CD4-positive, alpha-beta T cell treated with Interleukin-4 for 4 hours (primary cell): ENCODE data around the gene TLE4.
A peak's percentile ranks its signal among the peaks of the same experiment; 100 is the strongest.

Experiments used
- DNase-seq: peaks from one replicate; pipeline ENCODE4 v3.0.0-alpha.2; 2020

The TLE4 gene

GRCh38 chr9:79571309-79572031, at the start of gene TLE4:
TSS of gene TLE4 (plus strand) at chr9:79571965. CDS start at chr9:79572791, 826 bp downstream.
- DNase-seq, result peak; percentile 100

DNA sequence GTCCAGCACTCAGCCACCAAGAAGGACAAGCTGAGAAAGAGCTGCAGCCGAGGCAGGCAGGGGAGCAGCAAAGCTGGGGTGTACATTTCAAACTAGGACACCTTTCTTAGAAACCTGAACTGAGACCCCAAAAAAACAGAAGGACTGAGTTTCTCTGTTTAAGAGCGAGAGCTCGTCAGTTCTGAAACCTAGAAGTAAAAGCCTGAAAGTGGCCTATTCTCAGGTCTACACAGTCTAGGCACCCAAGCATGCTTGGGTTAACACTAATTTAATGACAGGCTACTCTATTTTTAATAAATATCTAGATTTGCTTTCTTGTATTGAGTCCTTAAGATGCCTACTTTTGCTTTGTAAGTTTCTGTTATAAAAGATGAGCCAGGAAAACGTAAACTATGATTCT, 49.0 kb upstream of the TLE4 start:
- no peak for DNase-seq

DNA sequence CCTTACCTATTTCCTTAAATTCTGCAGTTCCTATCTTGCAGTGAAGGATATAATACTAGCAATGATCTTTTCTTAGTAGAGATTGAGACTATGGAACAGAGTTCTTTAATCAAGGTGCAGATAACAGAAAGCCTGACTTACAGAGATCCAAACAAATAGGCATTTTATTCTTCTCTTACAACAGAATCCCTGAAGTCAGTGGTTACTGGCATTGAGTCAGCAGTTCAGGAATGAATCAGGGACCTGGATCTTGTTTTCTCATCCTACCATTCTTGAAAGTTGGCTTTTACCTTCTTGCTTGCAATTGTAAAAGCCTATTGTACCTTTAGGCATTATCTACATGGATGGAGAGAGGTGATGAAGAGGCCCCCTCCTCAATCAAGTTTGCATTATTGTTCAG, 47.5 kb upstream of the TLE4 start:
- no peak for DNase-seq

GRCh38 chr9:79526149-79526672, 45.6 kb upstream of the TLE4 start:
- DNase-seq, result no peak

- no peak for DNase-seq
Observed at GRCh38 chr9:79535534-79535933, 36.2 kb upstream of the TLE4 start.

DNA sequence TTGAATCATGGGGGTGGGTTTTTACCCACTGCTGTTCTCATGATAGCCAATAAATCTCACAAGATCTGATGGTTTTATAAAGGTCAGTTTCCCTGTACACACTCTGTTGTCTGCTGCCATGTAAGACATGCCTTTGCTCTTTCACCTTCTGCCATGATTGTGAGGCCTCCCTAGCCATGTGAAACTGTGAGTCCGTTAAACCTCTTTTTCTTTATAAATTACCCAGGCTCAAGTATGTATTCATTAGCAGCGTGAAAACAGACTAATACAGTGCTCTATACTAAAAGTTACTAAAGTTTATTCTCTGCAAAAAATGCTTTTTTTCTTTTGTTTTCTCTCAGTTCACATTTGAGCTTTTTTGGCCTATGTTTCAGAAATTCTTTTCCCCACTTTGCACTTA, 33.9 kb upstream of the TLE4 start:
- DNase-seq, result no peak

- no peak for DNase-seq
Observed at GRCh38 chr9:79542735-79543620, 28.8 kb upstream of the TLE4 start.

- DNase-seq, result peak; percentile 13
Observed at GRCh38 chr9:79544375-79544774, 27.4 kb upstream of the TLE4 start.

DNA sequence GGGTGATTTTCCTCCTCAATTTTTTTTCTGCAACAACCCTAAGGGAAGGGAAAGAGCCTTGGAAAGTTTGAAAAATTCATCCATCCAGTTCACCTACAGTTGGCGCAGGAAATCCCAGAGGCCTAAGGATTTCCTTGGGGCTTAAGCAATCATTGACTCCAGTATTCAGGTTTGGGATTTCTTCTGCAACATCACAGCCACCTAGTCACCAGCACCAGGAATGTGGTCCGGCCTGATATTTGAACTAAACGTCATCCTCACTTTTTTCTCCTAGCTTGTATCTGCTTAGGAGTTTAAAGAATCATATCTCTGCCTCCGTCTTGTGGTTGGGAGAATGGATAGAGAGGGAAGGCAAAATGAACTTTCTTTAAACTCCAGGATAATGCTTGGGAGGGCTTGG, 20.2 kb upstream of the TLE4 start:
- no peak for DNase-seq

GRCh38 chr9:79551994-79552393, 19.8 kb upstream of the TLE4 start:
- DNase-seq, result no peak

- no peak for DNase-seq
Observed at GRCh38 chr9:79555474-79556089, 16.2 kb upstream of the TLE4 start.

DNA sequence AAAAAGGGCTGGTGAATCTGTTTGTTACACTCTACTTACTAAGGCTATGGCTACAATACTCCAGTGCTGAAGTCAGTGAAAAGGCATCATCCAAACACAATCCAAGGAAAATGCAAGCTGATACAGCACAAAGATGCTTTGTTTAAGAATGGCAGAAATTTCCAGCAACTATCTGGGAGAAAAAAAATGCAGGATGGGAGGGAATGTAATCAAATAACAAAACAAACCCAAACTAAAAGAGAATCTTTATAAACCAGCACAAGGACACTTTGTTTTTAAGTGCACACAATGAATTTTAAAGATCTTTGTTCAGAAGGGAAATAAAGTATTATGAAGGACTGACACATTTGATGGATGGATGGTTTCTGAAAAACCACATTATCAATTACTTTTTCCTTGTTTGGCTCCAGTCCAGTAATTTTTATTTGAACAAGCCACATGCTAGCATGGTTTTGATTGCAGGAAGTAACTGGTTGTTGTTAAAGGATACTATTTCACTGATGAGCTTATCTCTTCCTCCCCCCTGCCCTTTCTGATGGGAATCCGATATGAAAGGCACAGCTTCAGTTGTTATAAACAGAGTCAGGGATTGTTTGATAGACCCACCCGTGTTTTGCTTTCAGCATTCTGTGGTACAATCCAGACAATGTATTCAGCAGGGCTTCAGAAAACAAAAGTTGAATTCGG, 12.1 kb upstream of the TLE4 start:
- DNase-seq, result no peak

DNA sequence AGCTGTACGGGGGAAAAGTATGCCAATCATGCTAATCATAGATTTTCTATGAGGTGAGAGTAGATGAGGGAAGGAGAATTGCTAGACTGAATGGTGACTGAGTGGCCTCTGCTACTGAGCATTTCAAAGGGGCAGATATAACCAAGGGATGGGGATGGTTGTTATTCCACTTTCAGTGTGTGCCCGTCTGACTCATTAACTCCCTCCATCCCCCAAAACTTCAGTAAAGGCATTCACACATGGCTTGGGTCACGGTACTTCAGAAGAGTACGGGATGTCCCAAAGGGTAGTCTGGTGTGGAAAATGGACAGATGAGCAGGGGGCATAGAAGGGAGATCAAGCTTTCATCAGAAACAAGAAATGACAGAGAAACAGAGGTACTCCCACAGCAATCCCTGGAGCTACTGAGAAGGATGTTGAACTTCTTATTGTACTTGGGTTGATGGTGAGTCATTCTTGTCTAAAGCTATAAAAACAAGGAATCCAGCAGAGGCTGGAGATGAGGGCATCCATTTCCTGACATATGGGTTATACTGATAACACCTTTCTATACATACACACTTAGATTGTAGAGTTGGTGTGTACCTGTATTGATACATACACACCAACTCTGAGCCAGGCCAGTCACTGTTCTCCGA, 8.9 kb upstream of the TLE4 start:
- DNase-seq, result no peak

GRCh38 chr9:79564105-79564504, 7.7 kb upstream of the TLE4 start:
- no peak for DNase-seq

- no peak for DNase-seq
Observed at GRCh38 chr9:79565245-79565644, 6.5 kb upstream of the TLE4 start.

GRCh38 chr9:79567671-79568098, 4.1 kb upstream of the TLE4 start:
- no peak for DNase-seq

GRCh38 chr9:79568337-79569101, 3.2 kb upstream of the TLE4 start:
- no peak for DNase-seq

DNA sequence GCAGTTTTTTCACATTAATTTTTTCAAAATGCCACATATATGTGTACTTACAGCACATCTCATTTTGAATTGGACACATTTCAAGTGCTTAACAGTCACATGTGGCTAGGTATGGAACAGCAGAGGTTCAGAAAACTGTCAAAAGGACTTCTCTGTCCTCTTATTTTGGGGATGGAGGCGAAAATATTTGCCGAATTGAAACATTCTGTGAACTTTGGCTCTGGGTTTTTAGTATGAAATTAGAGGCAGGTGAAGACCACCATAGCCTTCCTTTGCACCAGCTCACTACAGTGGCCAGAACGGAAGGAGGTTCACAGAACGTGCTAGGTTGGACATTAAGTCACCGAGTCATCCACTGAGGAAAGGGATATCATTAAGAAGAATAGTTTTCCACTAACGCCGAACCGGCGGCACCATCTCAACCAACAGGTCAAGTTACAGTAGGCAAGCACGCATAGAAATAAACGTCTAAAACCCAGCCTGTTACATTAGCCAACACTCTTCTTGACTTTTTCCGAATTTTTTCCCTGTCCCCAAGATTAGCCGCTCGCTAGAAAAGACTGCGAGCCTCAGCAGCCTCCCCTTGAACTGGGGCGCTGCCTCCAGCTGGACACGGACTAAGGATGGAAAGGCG, 1.8 kb upstream of the TLE4 start:
- DNase-seq, result no peak

- peak; percentile 14 for DNase-seq
Observed at GRCh38 chr9:79570448-79571308, 1.1 kb upstream of the TLE4 start.

DNA sequence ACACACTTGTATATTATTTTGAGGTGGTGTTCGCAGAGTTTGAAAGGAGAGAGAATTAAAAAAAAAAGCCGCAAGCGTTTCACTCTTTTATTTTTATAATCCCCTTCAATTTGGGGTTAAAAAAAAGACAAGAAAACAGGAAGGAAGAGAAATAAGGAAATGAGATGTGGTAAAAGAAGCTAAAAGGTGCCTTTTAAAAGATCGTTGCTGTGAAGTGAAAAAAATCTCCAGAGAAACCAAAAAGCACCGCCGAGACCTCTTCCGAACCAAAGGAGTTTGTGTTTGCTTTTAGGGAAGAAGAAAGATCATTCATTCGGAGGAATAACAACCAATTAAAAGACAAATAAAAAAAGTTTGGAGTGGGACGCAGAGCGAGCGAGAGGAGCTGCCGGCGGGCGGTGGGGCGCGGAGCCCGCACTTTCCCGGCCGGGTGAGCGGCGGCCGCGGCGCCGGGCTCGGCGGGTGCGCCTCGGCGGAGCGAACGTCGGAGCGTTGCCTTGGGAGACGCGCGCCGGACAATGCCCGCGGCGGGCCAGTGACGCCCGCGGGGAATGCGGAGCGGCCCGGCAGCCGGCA, 355 bp downstream of the TLE4 start:
- no peak for DNase-seq
